ENCODE measurements around the gene NDUFA8. TPM values are rescaled to one million over a fixed set of nuclear protein-coding genes. Genes with fewer than 3 reads are reported as not detected.

The NDUFA8 gene
- total RNA-seq, 2 experiments from 2014 or later, result 33.7 to 35.9 TPM

DNA sequence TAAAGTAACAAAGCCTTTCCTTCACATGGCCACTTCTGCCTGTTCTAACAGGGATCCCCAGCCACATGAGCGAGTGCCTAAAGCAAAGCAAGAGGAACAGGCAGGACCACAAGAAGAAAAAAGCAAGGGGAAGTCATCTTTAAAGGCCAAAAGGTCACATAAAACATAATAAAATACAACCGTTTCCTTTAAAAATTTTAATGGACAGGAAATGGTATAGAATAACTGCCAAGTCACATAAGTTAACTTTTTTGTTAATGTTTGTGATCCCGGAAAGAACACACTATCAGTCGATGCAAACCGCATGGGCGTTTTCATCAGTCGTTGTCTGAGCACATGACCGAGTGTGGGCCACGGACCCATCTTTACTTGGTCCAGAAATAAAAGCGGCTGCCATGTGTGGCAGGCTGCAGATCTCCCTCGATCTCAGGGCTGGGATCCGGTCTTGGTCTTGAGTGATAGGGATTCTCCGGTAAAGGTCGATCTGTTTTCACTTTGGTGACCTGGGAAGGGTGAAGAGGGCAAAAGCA, 15.6 kb downstream of the NDUFA8 start:
- no peaks in the 10 kb centered on the region for H3K4me1 Mint-ChIP-seq
- peaks cover 20% of the 10 kb centered on the region for H3K36me3 Mint-ChIP-seq (ENCODE audit: low read depth)
- POLR2A ChIA-PET, result no interaction called here
- no peak for DNase-seq
- H3K9me3 Mint-ChIP-seq, result no peaks in the 10 kb centered on the region
- no peak overlapping the region for H3K27ac Mint-ChIP-seq
- no peaks in the 10 kb centered on the region for H3K27me3 Mint-ChIP-seq
- no peak overlapping the region for H3K4me3 Mint-ChIP-seq
- CTCF ChIA-PET, result interaction anchor here (1.0 to 1.3 kb wide), 2 partner anchors 10 to 45 kb away, joined by 3 read pairs; no protein-coding TSS in a partner anchor

DNA sequence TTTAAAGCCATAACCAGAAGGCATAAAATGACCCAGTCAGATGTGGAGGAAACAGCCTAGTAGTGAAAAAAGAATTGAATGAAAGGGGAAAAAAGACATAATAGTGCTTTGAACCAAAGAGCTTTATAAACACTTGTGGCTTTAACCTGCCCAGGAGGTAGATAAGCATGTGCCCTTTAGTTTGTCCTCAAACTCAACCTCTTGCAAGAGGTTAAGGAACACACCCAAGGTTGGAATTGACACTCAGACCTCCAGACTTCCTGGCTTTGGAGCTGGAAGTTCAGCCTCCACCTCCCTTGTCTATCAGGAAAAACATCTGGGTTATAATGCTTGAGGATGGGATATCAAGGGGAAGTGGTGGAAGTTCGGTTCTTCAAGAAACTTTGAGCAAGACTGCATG, 16.3 kb downstream of the NDUFA8 start:
- Mint-ChIP-seq H3K27ac (no peak overlapping the region), H3K4me1 (no peaks in the 10 kb centered on the region)
- POLR2A ChIA-PET, result no interaction called here

DNA sequence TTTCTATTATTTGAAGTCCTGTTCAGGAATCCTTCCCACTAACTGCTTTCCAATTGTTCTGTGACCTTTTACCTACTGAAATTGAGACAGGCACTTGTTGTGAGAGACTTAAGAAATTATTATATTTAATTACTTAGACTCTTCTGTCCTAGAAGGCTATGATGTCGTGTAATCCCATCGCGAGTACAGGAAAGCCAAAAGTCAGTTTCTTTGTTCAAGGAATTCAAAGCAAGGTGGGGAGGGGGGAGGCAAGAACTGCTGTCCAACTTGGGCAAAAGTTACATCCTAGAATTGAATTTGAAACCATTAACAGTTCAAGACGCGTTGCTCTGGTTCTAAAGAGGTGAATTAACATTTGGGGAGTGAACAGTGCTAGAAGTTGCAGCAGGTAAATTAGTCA, 17.9 kb downstream of the NDUFA8 start:
- DNase-seq, result no peak
- H3K4me3 Mint-ChIP-seq, result no peak overlapping the region
- POLR2A ChIA-PET, result no interaction called here
- H3K36me3 Mint-ChIP-seq (ENCODE audit: low read depth), result peaks cover 12% of the 10 kb centered on the region
- CTCF ChIA-PET, result interaction anchor here (1.1 kb wide), 1 partner anchor 10 kb away, joined by 3 read pairs; no protein-coding TSS in a partner anchor
- H3K4me1 Mint-ChIP-seq, result no peaks in the 10 kb centered on the region
- no peak overlapping the region for H3K27ac Mint-ChIP-seq
- no peaks in the 10 kb centered on the region for H3K27me3 Mint-ChIP-seq
- no peaks in the 10 kb centered on the region for H3K9me3 Mint-ChIP-seq

More for the DNA sequence above, 16.3 kb downstream of the NDUFA8 start:
- H3K27me3 Mint-ChIP-seq, result no peaks in the 10 kb centered on the region
- CTCF ChIA-PET, result interaction anchor here (0.6 kb wide), 1 partner anchor 21 kb away, joined by 3 read pairs; no protein-coding TSS in a partner anchor
- H3K4me3 Mint-ChIP-seq, result no peak overlapping the region
- H3K36me3 Mint-ChIP-seq (ENCODE audit: low read depth), result peaks cover 20% of the 10 kb centered on the region
- H3K9me3 Mint-ChIP-seq, result no peaks in the 10 kb centered on the region
- no peak for DNase-seq

DNA sequence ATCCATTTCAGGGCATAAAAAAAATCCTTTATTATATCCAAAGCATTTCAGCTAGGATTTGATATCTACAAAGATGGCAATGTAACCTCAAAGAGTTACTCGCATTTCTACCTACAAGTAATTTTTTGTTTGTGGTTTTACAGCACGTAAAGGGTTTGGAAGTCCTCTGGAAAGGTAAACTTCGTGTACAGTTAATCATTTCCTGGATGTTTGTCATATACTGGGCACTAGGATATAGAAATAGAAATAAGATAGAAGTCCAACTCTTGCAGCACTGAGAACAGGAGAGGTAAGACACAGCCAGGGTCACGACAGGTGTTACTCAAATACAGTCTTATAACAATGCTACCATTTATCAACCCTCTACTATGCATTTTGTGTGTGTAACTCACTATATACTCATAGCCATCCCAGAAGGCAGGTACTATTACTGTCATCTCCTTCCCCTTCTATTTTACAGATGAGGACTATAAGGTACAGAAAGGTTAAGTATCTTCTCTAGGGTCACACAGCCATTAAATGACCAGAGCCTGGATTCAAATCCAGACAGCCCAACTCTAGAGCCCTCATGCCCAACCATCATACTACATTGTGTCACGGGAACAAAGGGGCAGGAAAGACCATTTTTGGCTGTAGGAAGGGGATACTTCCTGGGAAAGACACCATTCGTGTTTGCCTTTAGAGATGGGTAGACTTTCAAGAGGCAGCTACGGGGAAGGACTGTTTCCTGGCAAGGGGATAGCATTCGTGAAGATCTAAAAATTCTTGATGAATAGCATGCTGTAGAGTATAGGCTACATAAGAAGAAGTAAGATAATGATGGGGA, 19.0 kb downstream of the NDUFA8 start:
- DNase-seq, result no peak
- no peaks in the 10 kb centered on the region for H3K27me3 Mint-ChIP-seq
- H3K27ac Mint-ChIP-seq, result no peak overlapping the region
- ChIA-PET POLR2A (no interaction called here), CTCF (no interaction called here)
- no peaks in the 10 kb centered on the region for H3K9me3 Mint-ChIP-seq
- H3K4me1 Mint-ChIP-seq, result no peaks in the 10 kb centered on the region
- no peak overlapping the region for H3K4me3 Mint-ChIP-seq
- H3K36me3 Mint-ChIP-seq (ENCODE audit: low read depth), result peaks cover 12% of the 10 kb centered on the region

DNA sequence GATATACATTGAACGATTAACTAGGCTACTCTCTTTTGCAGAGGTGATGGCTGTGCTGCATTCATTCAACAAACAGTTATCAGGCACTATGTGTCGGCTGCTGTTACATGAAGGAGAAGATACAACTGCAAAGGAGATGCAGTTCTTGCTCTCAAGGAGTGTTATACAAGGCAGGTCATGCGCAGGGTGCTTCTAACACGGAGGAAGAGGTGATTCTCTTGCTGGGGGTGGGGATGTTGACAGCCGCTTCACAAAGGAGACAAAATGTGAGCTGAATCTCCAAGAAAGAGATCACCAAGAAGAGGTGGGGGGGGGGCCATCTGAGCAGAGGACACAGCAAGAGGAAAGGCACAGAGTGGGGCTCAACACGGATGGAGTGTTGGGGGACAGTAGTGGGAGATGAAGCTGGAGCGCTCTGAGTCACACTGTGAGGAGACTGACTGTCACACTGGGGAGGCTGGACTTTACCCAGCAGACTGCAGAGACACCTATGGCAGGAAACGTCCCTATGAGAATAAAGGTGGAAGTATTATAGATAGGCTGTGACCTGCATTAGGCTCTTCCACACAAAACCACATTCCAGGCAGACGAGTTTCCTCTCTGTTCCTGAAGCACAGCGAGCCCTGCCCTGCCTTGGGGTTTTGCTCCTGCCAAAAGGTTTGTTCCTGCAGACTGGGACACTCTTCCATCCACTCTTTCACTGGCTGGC, 20.9 kb downstream of the NDUFA8 start:
- CTCF ChIA-PET, result no interaction called here
- H3K4me1 Mint-ChIP-seq, result no peaks in the 10 kb centered on the region

DNA sequence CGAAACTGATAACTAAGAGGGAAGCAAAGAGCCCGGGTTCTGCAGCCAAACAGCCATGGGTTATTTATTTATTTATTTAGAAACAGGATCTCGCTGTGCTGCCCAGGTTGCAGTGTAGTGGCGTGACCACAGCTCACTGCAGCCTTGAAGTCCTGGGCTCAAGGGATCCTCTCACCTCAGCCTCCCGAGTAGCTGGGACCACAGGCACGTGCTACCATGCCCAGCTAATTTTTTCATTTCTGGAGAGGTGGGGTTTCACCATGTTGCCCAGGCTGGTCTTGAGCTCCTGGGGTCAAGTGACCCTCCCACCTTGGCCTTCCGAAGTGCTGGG, 24.1 kb downstream of the NDUFA8 start:
- H3K27me3 Mint-ChIP-seq, result no peaks in the 10 kb centered on the region
- DNase-seq, result no peak
- ChIA-PET CTCF (interaction anchor here (0.9 to 1.7 kb wide), 4 partner anchors 11 to 215 kb away, joined by 3 to 4 read pairs (median 4); no protein-coding TSS in a partner anchor), POLR2A (interaction anchor here (0.6 kb wide), 1 partner anchor 29 kb away, joined by 3 read pairs; no protein-coding TSS in a partner anchor)
- no peaks in the 10 kb centered on the region for H3K36me3 Mint-ChIP-seq (ENCODE audit: low read depth)
- no peaks in the 10 kb centered on the region for H3K9me3 Mint-ChIP-seq
- H3K4me1 Mint-ChIP-seq, result no peaks in the 10 kb centered on the region
- no peak overlapping the region for H3K27ac Mint-ChIP-seq
- no peak overlapping the region for H3K4me3 Mint-ChIP-seq

More for the DNA sequence above, 20.9 kb downstream of the NDUFA8 start:
- DNase-seq, result no peak
- no peaks in the 10 kb centered on the region for H3K9me3 Mint-ChIP-seq
- H3K27me3 Mint-ChIP-seq, result no peaks in the 10 kb centered on the region
- POLR2A ChIA-PET, result no interaction called here
- no peak overlapping the region for H3K4me3 Mint-ChIP-seq
- H3K36me3 Mint-ChIP-seq (ENCODE audit: low read depth), result peaks cover 6% of the 10 kb centered on the region
- no peak overlapping the region for H3K27ac Mint-ChIP-seq

DNA sequence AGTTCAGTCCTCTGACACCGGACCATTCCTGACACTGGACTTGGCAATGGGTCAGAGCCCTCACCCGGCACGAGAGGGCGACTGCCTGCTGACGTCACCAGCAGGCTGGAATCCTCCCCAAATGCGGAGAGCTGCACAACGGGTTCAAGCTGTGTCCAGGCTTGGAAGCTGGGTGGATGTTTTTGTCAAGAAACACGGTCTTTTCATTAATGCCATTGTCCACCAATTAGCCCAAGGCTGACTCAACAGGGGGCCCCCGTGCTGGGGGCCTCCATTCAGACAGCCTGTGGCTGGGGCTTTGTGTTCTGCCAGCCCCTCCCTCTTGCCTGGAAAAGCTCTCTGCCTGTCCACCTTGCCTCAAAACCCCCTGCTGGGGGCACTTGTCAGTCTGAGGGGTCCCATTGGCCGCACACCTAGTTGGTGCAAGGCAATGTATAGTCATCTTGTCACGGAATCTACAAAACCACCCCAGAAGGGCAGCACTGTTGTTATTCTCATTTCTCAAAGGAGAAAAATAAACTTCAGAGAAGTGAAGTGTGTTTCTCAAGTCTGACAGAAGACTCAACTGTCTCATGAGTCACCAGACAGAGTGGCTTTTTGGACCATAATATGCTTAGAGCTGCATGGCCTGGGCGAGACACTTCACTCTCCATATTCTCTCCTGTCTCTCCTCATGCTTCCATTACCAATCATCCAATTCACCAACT, 24.6 kb downstream of the NDUFA8 start:
- H3K4me1 Mint-ChIP-seq, result no peaks in the 10 kb centered on the region
- no peaks in the 10 kb centered on the region for H3K9me3 Mint-ChIP-seq
- no peaks in the 10 kb centered on the region for H3K27me3 Mint-ChIP-seq
- ChIA-PET POLR2A (no interaction called here), CTCF (interaction anchor here (0.9 to 1.7 kb wide), 4 partner anchors 12 to 216 kb away, joined by 3 to 4 read pairs (median 4); no protein-coding TSS in a partner anchor)
- H3K27ac Mint-ChIP-seq, result no peak overlapping the region
- H3K36me3 Mint-ChIP-seq (ENCODE audit: low read depth), result no peaks in the 10 kb centered on the region
- no peak overlapping the region for H3K4me3 Mint-ChIP-seq
- no peak for DNase-seq

DNA sequence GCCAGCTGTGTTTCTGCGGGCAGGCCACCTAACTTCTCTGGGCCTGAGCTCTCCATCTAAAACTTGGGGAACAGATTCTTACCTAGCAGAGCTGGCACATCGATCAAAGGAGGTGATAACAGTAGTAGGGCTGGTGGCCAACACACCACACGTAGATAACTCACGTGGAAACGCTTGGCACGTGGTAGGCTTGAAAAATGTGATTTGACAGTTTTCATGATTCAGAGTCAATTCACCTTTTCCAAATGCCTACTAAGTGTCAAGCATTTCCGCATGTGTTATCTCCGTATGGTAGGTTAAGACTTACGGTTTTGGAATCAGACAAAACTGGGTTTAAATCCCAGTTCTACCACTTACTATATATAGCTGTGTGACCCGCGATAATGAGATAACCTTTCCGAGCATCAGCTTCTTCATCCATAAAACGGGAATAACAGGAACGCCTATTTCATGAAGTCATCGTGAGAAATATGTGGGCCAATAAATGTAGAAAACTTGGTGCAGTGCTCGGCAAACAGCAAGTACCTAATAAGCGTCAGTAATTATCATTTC, 25.5 kb downstream of the NDUFA8 start:
- Mint-ChIP-seq H3K27me3 (no peaks in the 10 kb centered on the region), H3K27ac (no peak overlapping the region), H3K4me1 (no peaks in the 10 kb centered on the region), H3K4me3 (no peak overlapping the region), H3K36me3 (ENCODE audit: low read depth) (no peaks in the 10 kb centered on the region), H3K9me3 (no peaks in the 10 kb centered on the region)
- POLR2A ChIA-PET, result no interaction called here
- no peak for DNase-seq
- CTCF ChIA-PET, result interaction anchor here (0.8 to 1.7 kb wide), 3 partner anchors 9 to 11 kb away, joined by 3 read pairs; no protein-coding TSS in a partner anchor

DNA sequence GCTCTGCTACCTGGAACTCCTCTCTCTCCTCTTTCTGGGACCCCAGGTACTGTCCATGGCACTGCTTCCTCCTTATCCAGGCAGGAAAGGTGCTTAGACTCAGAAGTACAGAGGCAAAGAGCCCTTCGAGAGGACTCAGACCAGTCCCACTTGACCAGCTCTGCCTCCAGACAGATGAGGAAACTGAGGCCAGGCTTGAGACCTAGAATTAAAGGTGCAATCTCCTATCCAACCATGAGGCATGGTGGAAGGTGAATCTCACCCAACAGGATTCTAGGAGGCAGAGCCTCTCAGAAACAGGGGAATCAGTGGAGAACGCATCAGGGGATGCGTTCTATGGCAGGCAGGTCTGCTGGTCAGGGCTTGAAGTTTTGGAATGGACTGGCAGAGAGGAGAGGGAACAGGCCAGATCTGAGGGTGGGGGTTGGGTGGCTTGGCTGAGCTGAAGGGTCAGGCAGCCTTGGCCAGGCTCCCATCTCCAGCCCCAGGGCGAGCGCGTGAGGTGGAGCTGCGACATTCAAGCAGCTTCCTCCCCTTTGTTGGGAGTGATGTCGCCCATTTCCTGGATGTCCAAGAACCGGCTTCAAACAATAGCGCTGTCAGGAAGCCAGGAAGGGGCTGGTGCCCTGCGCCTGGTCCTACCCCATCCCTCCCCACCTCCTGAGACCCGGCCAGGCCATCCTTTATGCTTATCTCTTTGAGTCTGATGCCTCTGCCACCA, 26.2 kb downstream of the NDUFA8 start:
- Mint-ChIP-seq H3K9me3 (no peaks in the 10 kb centered on the region), H3K4me1 (no peaks in the 10 kb centered on the region), H3K27me3 (no peaks in the 10 kb centered on the region), H3K36me3 (ENCODE audit: low read depth) (no peaks in the 10 kb centered on the region), H3K27ac (no peak overlapping the region), H3K4me3 (no peak overlapping the region)
- ChIA-PET CTCF (interaction anchor here (0.8 to 1.2 kb wide), 3 partner anchors 9 to 250 kb away, joined by 3 read pairs; no protein-coding TSS in a partner anchor), POLR2A (no interaction called here)
- DNase-seq, result no peak

DNA sequence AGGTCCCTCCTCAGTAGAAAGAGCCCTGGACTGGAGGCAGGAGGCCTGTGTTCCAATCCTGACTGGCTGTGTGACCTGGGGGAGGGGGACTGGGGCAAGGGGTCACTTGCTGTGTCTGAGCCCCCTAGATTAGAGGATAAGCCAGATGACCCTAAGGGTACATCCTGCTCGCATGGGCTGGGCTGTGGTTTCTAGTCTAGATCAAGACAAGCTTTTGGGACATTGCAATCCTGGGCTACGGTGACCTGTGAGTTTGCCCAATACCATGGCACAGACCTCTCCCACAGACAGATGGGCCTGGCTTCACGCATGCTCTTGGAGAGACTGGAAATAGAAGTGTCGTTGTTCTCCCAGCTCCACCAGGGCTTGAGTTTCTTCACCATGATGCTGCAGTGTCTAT, 27.0 kb downstream of the NDUFA8 start:
- H3K27me3 Mint-ChIP-seq, result peaks cover 1% of the 10 kb centered on the region
- H3K27ac Mint-ChIP-seq, result no peak overlapping the region
- ChIA-PET POLR2A (no interaction called here), CTCF (interaction anchor here (1.2 kb wide), 1 partner anchor 251 kb away, joined by 3 read pairs; no protein-coding TSS in a partner anchor)
- no peaks in the 10 kb centered on the region for H3K9me3 Mint-ChIP-seq
- DNase-seq, result no peak
- no peak overlapping the region for H3K4me3 Mint-ChIP-seq
- H3K36me3 Mint-ChIP-seq (ENCODE audit: low read depth), result no peaks in the 10 kb centered on the region
- H3K4me1 Mint-ChIP-seq, result no peaks in the 10 kb centered on the region

DNA sequence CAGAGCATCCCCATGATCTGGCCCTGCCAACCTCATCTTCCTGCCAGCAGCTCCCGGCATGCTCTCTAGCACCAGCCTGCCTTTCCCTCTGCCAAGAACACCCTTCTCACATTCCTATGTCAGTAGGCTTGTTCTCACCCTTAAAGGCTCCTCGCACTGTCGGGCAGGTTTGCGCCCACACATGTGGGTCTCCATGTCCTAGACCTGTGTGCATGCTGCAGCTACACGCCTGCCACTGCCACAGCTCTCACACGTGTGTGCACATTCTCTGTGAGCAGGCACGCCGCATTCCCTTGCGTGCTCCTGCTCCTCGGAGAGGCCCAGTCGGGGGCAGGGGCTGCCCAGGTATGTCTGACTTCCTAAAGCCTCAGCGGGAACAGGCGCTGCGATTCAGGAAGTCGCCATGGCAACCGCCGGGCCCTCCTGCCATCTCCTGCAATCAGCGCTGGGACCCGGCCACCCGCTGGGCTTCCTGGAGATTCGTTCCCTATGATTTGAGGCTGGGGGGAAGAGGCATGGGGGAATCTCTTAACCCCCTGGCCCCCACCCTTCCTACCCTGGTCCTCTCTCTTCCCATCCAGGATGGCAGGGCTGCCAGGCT, 28.1 kb downstream of the NDUFA8 start:
- peaks cover 9% of the 10 kb centered on the region for H3K27me3 Mint-ChIP-seq
- no peak for DNase-seq
- H3K4me3 Mint-ChIP-seq, result no peak overlapping the region
- H3K36me3 Mint-ChIP-seq (ENCODE audit: low read depth), result no peaks in the 10 kb centered on the region
- ChIA-PET POLR2A (no interaction called here), CTCF (interaction anchor here (1.2 kb wide), 1 partner anchor 11 kb away, joined by 3 read pairs; no protein-coding TSS in a partner anchor)
- no peak overlapping the region for H3K27ac Mint-ChIP-seq
- H3K4me1 Mint-ChIP-seq, result peaks cover 5% of the 10 kb centered on the region
- H3K9me3 Mint-ChIP-seq, result no peaks in the 10 kb centered on the region
